Measurements from ENCODE around the gene ZNF22.

DNA sequence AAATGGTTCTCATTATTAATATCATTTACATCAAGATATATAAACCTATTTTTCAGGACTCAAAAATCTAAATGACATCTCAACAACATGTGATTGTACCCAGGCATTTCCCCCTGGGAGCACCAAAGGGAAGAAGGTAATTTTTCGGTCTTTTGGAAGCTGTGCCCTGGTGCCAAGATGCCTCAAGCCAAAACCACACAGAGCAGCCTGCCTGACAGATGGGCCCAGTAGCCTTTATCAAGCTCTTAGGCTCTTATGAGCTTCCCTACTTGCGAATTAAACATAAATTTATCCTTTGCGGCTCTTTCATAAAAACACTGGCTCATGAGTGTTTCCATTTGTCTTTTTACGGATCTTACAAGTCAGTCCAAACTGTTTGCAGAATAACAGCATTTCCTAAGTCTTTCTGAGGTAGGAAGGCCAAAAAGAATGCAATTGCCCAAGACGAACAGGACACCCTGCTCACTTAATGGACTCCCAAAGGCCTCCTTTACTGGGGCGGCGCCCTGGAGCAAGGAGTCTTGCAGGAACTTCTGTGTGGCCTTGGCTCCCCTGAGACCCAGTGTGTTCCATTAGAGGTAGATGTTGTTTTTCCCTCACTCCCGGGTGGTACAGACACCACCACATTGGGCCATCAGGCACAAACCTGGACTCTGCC is 45.2 kb upstream of the ZNF22 start:
- TF ChIP-seq, protein P1, sequence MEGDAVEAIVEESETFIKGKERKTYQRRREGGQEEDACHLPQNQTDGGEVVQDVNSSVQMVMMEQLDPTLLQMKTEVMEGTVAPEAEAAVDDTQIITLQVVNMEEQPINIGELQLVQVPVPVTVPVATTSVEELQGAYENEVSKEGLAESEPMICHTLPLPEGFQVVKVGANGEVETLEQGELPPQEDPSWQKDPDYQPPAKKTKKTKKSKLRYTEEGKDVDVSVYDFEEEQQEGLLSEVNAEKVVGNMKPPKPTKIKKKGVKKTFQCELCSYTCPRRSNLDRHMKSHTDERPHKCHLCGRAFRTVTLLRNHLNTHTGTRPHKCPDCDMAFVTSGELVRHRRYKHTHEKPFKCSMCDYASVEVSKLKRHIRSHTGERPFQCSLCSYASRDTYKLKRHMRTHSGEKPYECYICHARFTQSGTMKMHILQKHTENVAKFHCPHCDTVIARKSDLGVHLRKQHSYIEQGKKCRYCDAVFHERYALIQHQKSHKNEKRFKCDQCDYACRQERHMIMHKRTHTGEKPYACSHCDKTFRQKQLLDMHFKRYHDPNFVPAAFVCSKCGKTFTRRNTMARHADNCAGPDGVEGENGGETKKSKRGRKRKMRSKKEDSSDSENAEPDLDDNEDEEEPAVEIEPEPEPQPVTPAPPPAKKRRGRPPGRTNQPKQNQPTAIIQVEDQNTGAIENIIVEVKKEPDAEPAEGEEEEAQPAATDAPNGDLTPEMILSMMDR (IDR thresholded peaks at IDR 0.05; ENCODE audit: poor library complexity), result no peak
- TF ChIP-seq EZH2 (IDR thresholded peaks at IDR 0.05; ENCODE audit: borderline replicate concordance) (no peak), EZH2phosphoT487 (IDR thresholded peaks at IDR 0.05; ENCODE audit: low read depth, severe bottlenecking, unreplicated experiment) (no peak)

Measured in hepatocyte (in vitro differentiated cells).